ENCODE data around the gene KRT75.

DNA sequence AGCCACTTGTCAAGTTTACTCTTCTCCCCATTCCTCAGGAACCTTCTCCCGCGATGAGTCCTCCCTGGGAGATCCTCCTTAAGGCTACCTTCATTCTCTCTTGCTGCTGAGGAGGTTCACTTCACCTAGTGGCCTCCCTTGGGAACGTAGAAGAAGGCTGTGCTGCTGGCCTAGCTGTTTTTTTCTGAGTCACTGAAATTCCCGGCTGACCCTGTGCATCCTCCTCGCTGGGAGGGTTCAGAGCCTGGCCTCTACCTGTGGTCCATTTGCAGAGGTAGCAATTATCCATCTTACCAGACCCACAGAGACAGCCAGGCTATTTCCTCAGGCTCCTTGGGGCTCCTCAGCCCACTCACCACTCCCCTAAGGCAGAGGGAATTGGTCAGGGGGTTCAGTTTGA, 32.6 kb downstream of the KRT75 start:
- no peak for TF ChIP-seq SRF (IDR thresholded peaks at IDR 0.05; ENCODE audit: low read depth)
- TF ChIP-seq SP1 (IDR thresholded peaks at IDR 0.05; ENCODE audit: low read depth) = no peak
- TF ChIP-seq, protein P1, sequence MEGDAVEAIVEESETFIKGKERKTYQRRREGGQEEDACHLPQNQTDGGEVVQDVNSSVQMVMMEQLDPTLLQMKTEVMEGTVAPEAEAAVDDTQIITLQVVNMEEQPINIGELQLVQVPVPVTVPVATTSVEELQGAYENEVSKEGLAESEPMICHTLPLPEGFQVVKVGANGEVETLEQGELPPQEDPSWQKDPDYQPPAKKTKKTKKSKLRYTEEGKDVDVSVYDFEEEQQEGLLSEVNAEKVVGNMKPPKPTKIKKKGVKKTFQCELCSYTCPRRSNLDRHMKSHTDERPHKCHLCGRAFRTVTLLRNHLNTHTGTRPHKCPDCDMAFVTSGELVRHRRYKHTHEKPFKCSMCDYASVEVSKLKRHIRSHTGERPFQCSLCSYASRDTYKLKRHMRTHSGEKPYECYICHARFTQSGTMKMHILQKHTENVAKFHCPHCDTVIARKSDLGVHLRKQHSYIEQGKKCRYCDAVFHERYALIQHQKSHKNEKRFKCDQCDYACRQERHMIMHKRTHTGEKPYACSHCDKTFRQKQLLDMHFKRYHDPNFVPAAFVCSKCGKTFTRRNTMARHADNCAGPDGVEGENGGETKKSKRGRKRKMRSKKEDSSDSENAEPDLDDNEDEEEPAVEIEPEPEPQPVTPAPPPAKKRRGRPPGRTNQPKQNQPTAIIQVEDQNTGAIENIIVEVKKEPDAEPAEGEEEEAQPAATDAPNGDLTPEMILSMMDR (IDR thresholded peaks at IDR 0.05 in 2 of 3, conservative IDR thresholded peaks at IDR 0.05 in 1 of 3; ENCODE audit: borderline replicate concordance in 1 of 3, insufficient read depth in 1 of 3, low read depth in 2 of 3, low read length in 2 of 3) = no peak
- TF ChIP-seq TCF7L2 (IDR thresholded peaks at IDR 0.05; ENCODE audit: borderline replicate concordance, extremely low read depth, insufficient read depth, insufficient read length) = no peak
- no peak for TF ChIP-seq EZH2 (IDR thresholded peaks at IDR 0.05)
- no peak for TF ChIP-seq POLR2A (IDR thresholded peaks at IDR 0.05; ENCODE audit: borderline replicate concordance, extremely low read depth, insufficient read depth, insufficient read length)
- TF ChIP-seq, protein P2, sequence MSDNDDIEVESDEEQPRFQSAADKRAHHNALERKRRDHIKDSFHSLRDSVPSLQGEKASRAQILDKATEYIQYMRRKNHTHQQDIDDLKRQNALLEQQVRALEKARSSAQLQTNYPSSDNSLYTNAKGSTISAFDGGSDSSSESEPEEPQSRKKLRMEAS (IDR thresholded peaks at IDR 0.05) = no peak
- TF ChIP-seq ZNF274 (IDR thresholded peaks at IDR 0.05; ENCODE audit: low read depth, low read length) = no peak
- no peak for TF ChIP-seq ZFX (IDR thresholded peaks at IDR 0.05)
- TF ChIP-seq CEBPB (IDR thresholded peaks at IDR 0.05; ENCODE audit: low read depth) = no peak
- no peak for TF ChIP-seq YY1 (IDR thresholded peaks at IDR 0.05; ENCODE audit: extremely low read depth, insufficient replicate concordance, low read depth, low read length)
